Parathyroid adenoma (tissue), 2 donors: ENCODE results near the gene CAPN14.

Experiments
- H2AFZ ChIP-seq: fragments of 300-600 bp; sonication (generic); one replicate; pipeline ENCODE4 v1.7.0; 2017; ENCODE audit warnings: antibody characterized with exemption, mild to moderate bottlenecking
- H3K27ac ChIP-seq: fragments of 300-600 bp; sonication (generic); one replicate; pipeline ENCODE4 v1.7.0; 2017
- H3K27me3 ChIP-seq: fragments of 300-600 bp; sonication (generic); one replicate; pipeline ENCODE4 v1.7.0; 2017; ENCODE audit warnings: low read length; ENCODE audit not compliant: control insufficient read depth, insufficient read depth
- H3K36me3 ChIP-seq: fragments of 300-600 bp; sonication (generic); one replicate; pipeline ENCODE4 v1.7.0; 2017; ENCODE audit warnings: low read length; ENCODE audit not compliant: control insufficient read depth, insufficient read depth
- H3K4me1 ChIP-seq: fragments of 300-600 bp; sonication (generic); one replicate; pipeline ENCODE4 v1.7.0; 2017; ENCODE audit warnings: control low read depth
- H3K4me2 ChIP-seq: fragments of 300-600 bp; sonication (generic); one replicate; pipeline ENCODE4 v1.7.0; 2017; ENCODE audit warnings: low read length
- H3K4me3 ChIP-seq: fragments of 300-600 bp; sonication (generic); one replicate; pipeline ENCODE4 v1.7.0; 2017; ENCODE audit warnings: low read depth, low read length
- H3K79me2 ChIP-seq: fragments of 300-600 bp; sonication (generic); one replicate; pipeline ENCODE4 v1.7.0; 2017; ENCODE audit warnings: control low read depth
- H3K9ac ChIP-seq: fragments of 300-600 bp; sonication (generic); one replicate; pipeline ENCODE4 v1.7.0; 2017; ENCODE audit warnings: mild to moderate bottlenecking
- H3K9me3 ChIP-seq: fragments of 300-600 bp; sonication (generic); one replicate; pipeline ENCODE4 v1.7.0; 2017; ENCODE audit warnings: low read length; ENCODE audit not compliant: control insufficient read depth
- CTCF ChIP-seq: fragments of 300-600 bp; sonication (generic); IDR thresholded peaks from one replicate; pipeline ENCODE4 v1.7.0; 2017; ENCODE audit warnings: antibody characterized with exemption, mild to moderate bottlenecking
- donor health status: primary hyperparathyroidism.

Gene CAPN14

GRCh38 chr2:31217465-31218200, at the start of gene CAPN14:
Gene CAPN14 (minus strand): TSS chr2:31217515. CDS start chr2:31205447, 12,068 bp downstream.
- TF ChIP-seq CTCF: no peak
- Histone ChIP-seq H3K27me3 (no peaks in the 10 kb centered on the region), H3K27ac (no peak within 1 kb of the TSS), H2AFZ (no peak within 1 kb of the TSS), H3K4me3 (no peak within 1 kb of the TSS), H3K4me2 (no peak within 1 kb of the TSS), H3K9ac (no peak within 1 kb of the TSS), H3K4me1 (no peaks in the 10 kb centered on the region), H3K79me2 (no peaks in the 10 kb centered on the region), H3K36me3 (no peaks in the 10 kb centered on the region), H3K9me3 (no peaks in the 10 kb centered on the region)

- H3K4me2 ChIP-seq: no peak overlapping the region
- no peak overlapping the region for H3K27ac ChIP-seq
- no peaks in the 10 kb centered on the region for H3K27me3 ChIP-seq
- TF ChIP-seq CTCF: no peak
- no peaks in the 10 kb centered on the region for H3K9me3 ChIP-seq
- H3K4me3 ChIP-seq: no peak overlapping the region
- H3K36me3 ChIP-seq: no peaks in the 10 kb centered on the region
- H2AFZ ChIP-seq: no peak overlapping the region
- H3K4me1 ChIP-seq: no peaks in the 10 kb centered on the region
- no peaks in the 10 kb centered on the region for H3K79me2 ChIP-seq
- H3K9ac ChIP-seq: no peak overlapping the region
These were observed 49.5 kb upstream of the CAPN14 start for GRCh38 chr2:31266804-31267203.

- H3K27me3 ChIP-seq: no peaks in the 10 kb centered on the region
- no peak for TF ChIP-seq CTCF
- no peak overlapping the region for H3K9ac ChIP-seq
- H3K27ac ChIP-seq: no peak overlapping the region
- no peak overlapping the region for H3K4me2 ChIP-seq
- no peaks in the 10 kb centered on the region for H3K9me3 ChIP-seq
- no peak overlapping the region for H2AFZ ChIP-seq
- no peak overlapping the region for H3K4me3 ChIP-seq
- H3K36me3 ChIP-seq: no peaks in the 10 kb centered on the region
- H3K4me1 ChIP-seq: no peaks in the 10 kb centered on the region
- no peaks in the 10 kb centered on the region for H3K79me2 ChIP-seq
These were observed 47.9 kb upstream of the CAPN14 start for GRCh38 chr2:31265234-31265633.

GRCh38 chr2:31263636-31264190, 46.4 kb upstream of the CAPN14 start:
- Histone ChIP-seq H3K4me1 (no peaks in the 10 kb centered on the region), H3K9ac (no peak overlapping the region), H3K27ac (no peak overlapping the region), H3K27me3 (no peaks in the 10 kb centered on the region), H3K79me2 (no peaks in the 10 kb centered on the region), H2AFZ (no peak overlapping the region), H3K4me3 (no peak overlapping the region), H3K36me3 (no peaks in the 10 kb centered on the region), H3K9me3 (no peaks in the 10 kb centered on the region), H3K4me2 (no peak overlapping the region)
- no peak for TF ChIP-seq CTCF

- Histone ChIP-seq H3K4me3 (no peak overlapping the region), H3K4me2 (no peak overlapping the region), H3K9ac (no peak overlapping the region), H3K36me3 (no peaks in the 10 kb centered on the region), H3K4me1 (no peaks in the 10 kb centered on the region), H3K27ac (no peak overlapping the region), H3K9me3 (no peaks in the 10 kb centered on the region), H2AFZ (no peak overlapping the region), H3K27me3 (no peaks in the 10 kb centered on the region), H3K79me2 (no peaks in the 10 kb centered on the region)
- no peak for TF ChIP-seq CTCF
These were observed 43.6 kb upstream of the CAPN14 start for GRCh38 chr2:31260870-31261269.
